Measurements from ENCODE around the gene IL20RA.
"Not testable (repeated sequence)": the region's sequence is repeated elsewhere in the genome, so short reads cannot be mapped to it uniquely, and the experiment has no call there.

IL20RA gene

GRCh38 chr6:137006056-137006455 lies 38.7 kb downstream of the IL20RA start:
- no peak for DNase-seq

GRCh38 chr6:137005073-137005472 lies 39.7 kb downstream of the IL20RA start:
- no peak for DNase-seq

GRCh38 chr6:137002505-137002904 lies 42.3 kb downstream of the IL20RA start:
- DNase-seq: no peak

GRCh38 chr6:137001977-137002302 lies 42.8 kb downstream of the IL20RA start:
- DNase-seq: no peak

- DNase-seq: no peak
Observed at GRCh38 chr6:137001299-137001976, 43.3 kb downstream of the IL20RA start.

- DNase-seq: no peak
Observed at GRCh38 chr6:137000825-137001224, 43.9 kb downstream of the IL20RA start.

- DNase-seq: no peak
Observed at GRCh38 chr6:136995521-136995920, 49.2 kb downstream of the IL20RA start.

- no peak for DNase-seq
Observed at GRCh38 chr6:136994782-136995181, 50.0 kb downstream of the IL20RA start.

- no peak for DNase-seq
Observed at GRCh38 chr6:136992113-136992512, 52.7 kb downstream of the IL20RA start.

- DNase-seq: no peak
Observed at GRCh38 chr6:136991646-136992045, 53.1 kb downstream of the IL20RA start.

GRCh38 chr6:136990754-136991153 lies 54.0 kb downstream of the IL20RA start:
- DNase-seq: no peak

- DNase-seq: no peak
Observed at GRCh38 chr6:136990242-136990578, 54.6 kb downstream of the IL20RA start.

GRCh38 chr6:136989571-136990241 lies 55.1 kb downstream of the IL20RA start:
- no peak for DNase-seq

GRCh38 chr6:136987526-136987925 lies 57.2 kb downstream of the IL20RA start:
- DNase-seq: no peak

GRCh38 chr6:136985502-136985901 lies 59.3 kb downstream of the IL20RA start:
- no peak for DNase-seq

- no peak for DNase-seq
Observed at GRCh38 chr6:136984578-136984977, 60.2 kb downstream of the IL20RA start.

GRCh38 chr6:136983687-136984086 lies 61.1 kb downstream of the IL20RA start:
- no peak for DNase-seq

- DNase-seq: no peak
Observed at GRCh38 chr6:136982928-136983327, 61.8 kb downstream of the IL20RA start.

- no peak for DNase-seq
Observed at GRCh38 chr6:136980070-136980469, 64.7 kb downstream of the IL20RA start.

GRCh38 chr6:136979206-136979605 lies 65.6 kb downstream of the IL20RA start:
- DNase-seq: no peak

GRCh38 chr6:136977075-136977474 lies 67.7 kb downstream of the IL20RA start:
- no peak for DNase-seq

- DNase-seq: no peak
Observed at GRCh38 chr6:136975089-136975715, 69.6 kb downstream of the IL20RA start.

GRCh38 chr6:136973781-136974180 lies 71.0 kb downstream of the IL20RA start:
- DNase-seq: not testable (repeated sequence)

- no peak for DNase-seq
Observed at GRCh38 chr6:136971609-136972008, 73.2 kb downstream of the IL20RA start.

- no peak for DNase-seq
Observed at GRCh38 chr6:136969930-136970329, 74.8 kb downstream of the IL20RA start.

Data from NCI-H1048 (cell line).